NCI-H226 (cell line): ENCODE data around the gene SSTR3.
"Not testable (repeated sequence)": the region's sequence is repeated elsewhere in the genome, so short reads cannot be mapped to it uniquely, and the experiment has no call there.

Experiments used
- DNase-seq: peaks from one replicate; pipeline ENCODE4 v3.0.0-alpha.2; 2015

The SSTR3 gene

GRCh38 chr22:37209140-37209845 lies 3.0 kb downstream of the SSTR3 start:
- no peak for DNase-seq

- DNase-seq = no peak
Measured at GRCh38 chr22:37208401-37209139, 3.7 kb downstream of the SSTR3 start.

GRCh38 chr22:37207981-37208380 lies 4.3 kb downstream of the SSTR3 start:
- DNase-seq = no peak

GRCh38 chr22:37206841-37207821 lies 5.1 kb downstream of the SSTR3 start:
- no peak for DNase-seq

- no peak for DNase-seq
Measured at GRCh38 chr22:37206118-37206840, 6.0 kb downstream of the SSTR3 start.

- no peak for DNase-seq
Measured at GRCh38 chr22:37205046-37205445, 7.2 kb downstream of the SSTR3 start.

GRCh38 chr22:37204045-37204655 lies 8.1 kb downstream of the SSTR3 start:
- DNase-seq = no peak

- DNase-seq = no peak
Measured at GRCh38 chr22:37203354-37204044, 8.8 kb downstream of the SSTR3 start.

- no peak for DNase-seq
Measured at GRCh38 chr22:37202716-37203115, 9.6 kb downstream of the SSTR3 start.

GRCh38 chr22:37202001-37202555 lies 10.2 kb downstream of the SSTR3 start:
- no peak for DNase-seq

- not testable (repeated sequence) for DNase-seq
Measured at GRCh38 chr22:37201443-37201820, 10.8 kb downstream of the SSTR3 start.

- DNase-seq = no peak
Measured at GRCh38 chr22:37199760-37200108, 12.5 kb downstream of the SSTR3 start.

- DNase-seq = peak; percentile 73
Measured at GRCh38 chr22:37199103-37199759, 13.0 kb downstream of the SSTR3 start.

GRCh38 chr22:37198258-37199102 lies 13.8 kb downstream of the SSTR3 start:
- DNase-seq = peak; percentile 55

GRCh38 chr22:37197451-37198257 lies 14.6 kb downstream of the SSTR3 start:
- DNase-seq = peak; percentile 79

- DNase-seq = peak; percentile 82
Measured at GRCh38 chr22:37196539-37197450, 15.5 kb downstream of the SSTR3 start.

GRCh38 chr22:37195921-37196320 lies 16.4 kb downstream of the SSTR3 start:
- DNase-seq = no peak

- DNase-seq = no peak
Measured at GRCh38 chr22:37194750-37195149, 17.5 kb downstream of the SSTR3 start.
